GM21360 (cell line): ENCODE data around the gene SLN.
"Not testable (repeated sequence)": the region's sequence is repeated elsewhere in the genome, so short reads cannot be mapped to it uniquely, and the experiment has no call there.

ENCODE experiments used
- ATAC-seq: cut with Tn5 transposase; IDR thresholded peaks from one replicate; pipeline ENCODE4 v1.9.1; 2021; ENCODE audit warnings: mild to moderate bottlenecking, moderate library complexity; ENCODE audit not compliant: unreplicated experiment

SLN gene

DNA sequence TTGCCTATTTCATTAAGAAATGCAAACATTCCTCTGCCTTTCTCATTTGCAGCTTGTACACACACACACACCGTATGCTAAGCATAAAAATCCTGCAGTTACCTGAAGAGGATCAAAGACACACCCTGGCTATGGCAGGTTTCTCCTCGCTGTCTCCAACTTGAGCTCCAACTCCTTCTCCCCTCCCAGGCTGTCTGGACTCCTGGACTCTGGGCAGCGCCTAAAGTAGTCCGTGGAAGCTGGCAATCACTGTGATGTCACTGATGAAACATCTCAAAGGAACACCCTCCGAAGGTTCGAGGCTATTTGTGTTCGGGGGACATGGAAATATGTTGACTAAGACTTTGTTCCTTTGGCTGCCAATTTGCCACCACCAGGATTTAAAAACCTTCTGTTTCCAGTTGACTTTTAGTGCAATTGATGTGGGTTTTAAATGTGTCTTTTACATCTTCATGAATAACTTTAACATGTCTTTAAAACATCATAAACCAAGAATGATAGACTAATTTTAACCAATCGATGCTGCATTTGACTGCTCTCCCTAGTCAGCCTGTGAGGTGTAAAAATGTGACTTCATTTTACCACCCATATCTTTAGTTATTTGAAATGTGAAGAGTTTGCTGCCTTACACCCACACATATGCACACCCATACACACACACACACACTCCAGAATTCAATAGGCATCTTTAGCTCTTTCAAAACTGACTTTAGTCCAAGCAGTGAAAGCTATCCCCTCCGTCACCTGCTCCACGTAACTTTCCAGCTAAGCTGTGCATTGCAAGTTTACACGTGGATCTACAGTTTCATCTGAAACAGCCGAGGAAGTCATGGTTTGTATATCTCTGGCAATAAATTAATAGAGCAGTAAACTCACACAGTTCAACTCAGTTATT is at the start of gene SLN:
SLN (minus strand) TSS at position 196 of the 895 bp plus-strand sequence.
- ATAC-seq = no peak

GRCh38 chr11:107758719-107759355 is 47.0 kb upstream of the SLN start:
- not testable (repeated sequence) for ATAC-seq

- ATAC-seq = no peak
Measured at GRCh38 chr11:107757661-107758060, 45.8 kb upstream of the SLN start.

- ATAC-seq = no peak
Measured at GRCh38 chr11:107756553-107756952, 44.7 kb upstream of the SLN start.

GRCh38 chr11:107752949-107753822 is 41.3 kb upstream of the SLN start:
- no peak for ATAC-seq

GRCh38 chr11:107752508-107752907 is 40.7 kb upstream of the SLN start:
- no peak for ATAC-seq

DNA sequence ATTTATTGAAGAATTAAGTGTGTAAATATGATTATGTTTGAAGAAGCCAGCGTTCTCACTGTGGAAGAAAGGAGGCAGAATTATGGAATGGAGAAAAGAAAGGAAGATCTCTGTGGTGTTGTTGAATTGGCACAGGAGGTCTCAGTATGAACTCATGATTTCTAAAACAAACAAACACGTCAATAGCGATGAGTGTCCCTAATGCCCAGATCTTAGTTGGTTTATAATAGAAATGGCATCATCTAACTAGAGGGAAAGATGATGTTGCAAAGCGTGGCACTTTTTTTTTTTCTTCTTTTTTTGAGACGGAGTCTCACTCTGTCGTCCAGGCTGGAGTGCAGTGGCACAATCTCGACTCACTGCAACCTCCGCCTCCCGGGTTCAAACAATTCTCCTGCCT is 39.2 kb upstream of the SLN start:
- ATAC-seq = no peak

DNA sequence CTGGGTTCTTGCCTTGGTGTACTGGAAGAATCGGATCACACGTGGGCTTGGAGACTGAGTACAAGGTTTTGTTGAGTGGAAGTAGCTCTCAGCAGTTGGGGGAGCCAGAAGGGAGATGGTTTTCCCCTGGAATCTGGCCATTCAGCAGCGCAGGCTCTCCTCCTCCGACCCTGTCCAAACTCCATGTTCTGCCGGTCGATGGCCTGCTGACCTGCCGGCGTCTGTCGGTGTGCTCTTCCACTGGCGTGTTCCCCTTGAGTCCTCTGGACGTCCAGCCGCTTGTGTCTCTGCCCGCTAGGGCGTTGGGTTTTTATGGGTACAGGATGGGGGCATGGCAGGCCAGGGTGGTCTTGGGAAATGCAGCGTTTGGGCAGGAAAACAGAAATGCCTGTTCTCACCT is 38.5 kb upstream of the SLN start:
- no peak for ATAC-seq

- no peak for ATAC-seq
Measured at GRCh38 chr11:107747622-107748021, 35.8 kb upstream of the SLN start.

DNA sequence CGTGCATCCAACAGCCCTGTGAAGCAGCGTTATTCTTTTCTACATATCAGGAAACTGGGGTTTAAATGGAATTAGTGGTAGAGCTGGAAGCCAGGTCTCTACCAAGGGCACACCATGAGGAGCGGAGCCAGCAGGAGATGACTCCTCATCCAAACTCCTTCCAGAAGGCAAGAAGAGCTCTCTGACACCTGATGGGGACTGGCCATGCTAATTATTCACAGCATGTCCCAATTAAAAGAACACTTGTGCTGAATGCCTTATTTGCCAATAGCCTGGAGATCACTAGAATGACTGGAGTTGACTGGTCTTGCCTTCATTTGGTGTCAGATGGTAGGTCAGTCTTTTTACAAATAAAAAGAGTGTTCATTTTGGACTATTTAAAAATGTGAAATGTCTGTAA is 32.9 kb upstream of the SLN start:
- no peak for ATAC-seq

- no peak for ATAC-seq
Measured at GRCh38 chr11:107743191-107743590, 31.3 kb upstream of the SLN start.

DNA sequence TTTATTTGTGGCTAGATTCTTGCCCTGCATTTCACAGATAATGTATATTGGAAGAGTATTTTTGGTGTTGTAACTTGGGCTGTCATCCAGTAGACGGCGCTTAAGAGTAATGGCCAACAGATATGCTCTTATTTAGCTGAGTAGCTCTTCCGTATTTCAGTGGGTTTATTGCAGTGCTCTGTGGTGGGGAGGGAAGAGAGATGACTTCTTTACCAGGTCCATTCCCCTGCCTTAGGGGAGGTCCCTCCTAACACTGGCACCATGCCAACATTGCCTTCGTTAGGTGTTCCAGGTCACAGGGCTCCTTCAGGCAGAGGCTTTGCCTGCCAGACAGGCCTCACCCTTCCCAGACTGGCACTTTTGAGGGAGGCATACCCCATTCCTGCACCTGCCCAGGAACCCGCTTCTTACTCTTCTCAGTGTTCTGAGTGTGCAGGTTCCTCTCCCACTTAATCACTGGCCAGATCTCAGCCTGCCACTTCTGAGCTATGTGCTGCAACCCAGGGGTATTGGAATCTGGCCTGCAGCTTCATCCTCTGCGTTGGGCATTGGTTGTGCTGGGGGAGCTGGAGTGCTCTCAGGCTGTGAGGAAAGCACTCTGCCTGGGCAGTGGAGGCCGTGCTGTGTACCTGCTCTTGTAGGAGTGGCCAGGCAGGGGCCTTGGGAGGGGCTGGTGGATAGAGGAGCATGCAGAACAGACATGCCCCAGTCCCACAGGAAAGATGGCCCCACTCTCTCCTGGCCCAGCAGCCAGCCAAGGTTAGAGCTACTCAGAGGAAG is 29.4 kb upstream of the SLN start:
- ATAC-seq = peak; percentile 94

DNA sequence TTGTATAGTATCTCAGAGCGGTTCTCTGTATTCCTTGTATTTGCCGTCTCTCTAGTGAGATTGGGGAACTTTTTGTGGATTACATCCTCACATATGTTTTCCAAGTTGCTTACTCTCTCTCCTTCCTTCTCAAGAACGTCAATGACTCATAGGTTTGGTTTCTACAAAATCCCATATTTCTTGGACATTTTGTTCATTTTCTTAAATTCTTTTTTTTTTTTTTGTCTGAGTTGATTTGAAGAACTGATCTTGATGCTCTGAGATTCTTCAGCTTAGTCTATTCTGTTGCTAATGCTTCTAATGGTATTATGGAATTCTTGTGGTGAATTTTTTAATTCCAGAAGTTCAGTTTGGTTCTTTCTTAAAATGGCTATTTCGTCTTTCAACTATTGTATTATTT is 28.4 kb upstream of the SLN start:
- ATAC-seq = no peak

- no peak for ATAC-seq
Measured at GRCh38 chr11:107736546-107736945, 24.7 kb upstream of the SLN start.

DNA sequence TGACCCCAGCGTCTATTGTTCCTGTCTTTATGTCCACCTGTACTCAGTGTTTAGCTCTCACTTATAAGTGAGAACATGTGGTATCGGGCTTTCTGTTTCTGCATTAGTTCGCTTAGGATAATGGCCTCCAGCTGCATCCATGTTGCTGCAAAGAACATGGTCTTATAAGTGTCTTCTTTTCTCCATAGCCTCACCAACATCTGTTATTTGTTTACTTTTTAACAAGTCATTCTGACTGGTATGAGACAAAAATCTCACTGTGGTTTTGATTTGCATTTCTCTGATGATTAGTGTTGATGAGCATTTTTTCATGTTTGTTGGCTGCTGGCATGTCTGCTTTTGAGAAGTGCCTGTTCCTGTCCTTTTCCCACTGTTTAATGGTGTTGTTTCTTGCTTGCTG is 21.7 kb upstream of the SLN start:
- no peak for ATAC-seq

DNA sequence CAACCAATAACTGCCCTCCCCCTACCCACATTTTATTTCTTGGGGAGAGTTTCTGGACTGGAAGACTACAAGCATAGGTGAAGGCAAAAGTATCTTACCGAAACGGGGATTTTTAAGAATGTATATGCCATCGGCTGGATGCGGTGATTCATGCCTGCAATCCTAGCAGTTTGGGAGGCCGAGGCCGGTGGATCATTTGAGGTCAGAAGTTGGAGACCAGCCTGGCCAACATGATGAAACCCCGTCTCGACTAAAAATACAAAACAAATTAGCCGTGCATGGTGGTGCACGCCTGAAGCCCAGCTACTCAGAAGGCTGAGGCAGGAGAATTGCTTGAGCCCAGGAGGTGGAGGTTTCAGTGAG is 20.8 kb upstream of the SLN start:
- ATAC-seq = no peak

DNA sequence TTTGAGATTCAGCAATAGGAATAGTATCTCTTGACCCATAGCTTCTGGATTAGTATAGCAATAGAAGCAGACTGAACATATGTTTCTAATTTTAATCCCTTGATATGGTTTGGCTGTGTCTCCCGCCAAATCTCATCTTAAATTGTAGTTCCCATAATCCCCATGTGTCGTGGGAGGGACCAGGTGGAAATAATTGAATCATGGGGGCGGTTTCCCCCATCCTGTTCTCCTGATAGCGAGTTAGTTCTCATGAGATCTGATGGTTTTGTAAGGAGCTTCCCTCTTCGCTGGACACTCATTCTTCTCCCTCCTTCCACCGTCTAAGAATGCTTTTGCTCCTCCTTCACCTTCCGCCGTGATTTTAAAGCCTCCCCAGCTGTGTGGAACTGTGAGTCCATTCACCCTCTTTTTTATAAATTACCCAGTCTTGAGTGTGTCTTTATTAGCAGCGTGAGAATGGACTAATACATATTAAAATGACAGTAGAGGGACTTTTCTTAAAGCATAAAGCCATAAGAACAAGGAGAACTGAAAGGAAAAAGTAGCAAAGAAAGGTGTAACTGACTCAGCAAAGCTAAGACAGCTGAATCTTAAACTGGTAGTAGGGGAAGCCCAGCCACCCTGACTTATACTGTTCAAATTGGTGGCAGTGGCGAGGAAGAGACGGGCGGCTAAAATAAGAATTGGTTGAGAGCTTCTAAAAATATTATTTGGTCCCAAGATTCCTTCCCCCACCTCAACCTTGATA is 20.3 kb upstream of the SLN start:
- ATAC-seq = peak; percentile 75

GRCh38 chr11:107722662-107723061 is 10.8 kb upstream of the SLN start:
- ATAC-seq = no peak

GRCh38 chr11:107721207-107721606 is 9.4 kb upstream of the SLN start:
- no peak for ATAC-seq

DNA sequence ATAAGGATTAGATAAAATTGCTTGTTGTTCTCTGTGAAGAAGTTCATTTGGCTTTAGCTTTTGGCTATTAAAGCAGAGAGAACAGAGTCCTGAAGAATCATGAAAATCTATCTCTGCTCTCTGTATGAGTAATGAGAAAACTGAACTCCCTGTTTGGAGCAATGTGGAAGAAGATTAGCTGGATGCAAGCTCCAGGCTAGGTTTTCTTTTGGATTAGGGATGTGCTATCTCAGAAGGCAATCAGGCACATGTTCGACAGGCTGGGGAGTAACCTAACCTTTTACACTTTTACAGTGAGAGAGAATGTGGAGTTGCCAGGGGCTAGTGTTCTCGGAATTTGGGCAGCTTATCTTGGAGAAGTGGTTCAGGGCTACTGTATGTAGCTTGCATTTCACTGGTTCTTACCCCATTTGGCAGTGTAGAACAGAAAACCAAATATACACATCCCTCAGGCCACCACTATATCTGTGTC is 8.5 kb upstream of the SLN start:
- no peak for ATAC-seq
